Sigmoid colon (tissue), 7 donors: ENCODE measurements around the gene PPFIA4. TPM values are rescaled to one million over a fixed set of nuclear protein-coding genes. Genes with fewer than 3 reads are reported as not detected.

Experiments
- DNase-seq: peaks from one replicate; pipeline ENCODE4 v3.0.0-alpha.2; 2019
- H3K27ac ChIP-seq, 4 donors: fragments of 200-600 bp; sonication (generic); one replicate each; pipeline ENCODE4 v1.5.1; 2016 to 2019; ENCODE audit warnings: mild to moderate bottlenecking in 1 of 4
- H3K27me3 ChIP-seq, 3 donors: fragments of 200-600 bp; sonication (generic); one replicate each; pipeline ENCODE4 v1.5.1; 2019; ENCODE audit warnings: mild to moderate bottlenecking in 1 of 3
- H3K36me3 ChIP-seq, 4 donors: fragments of 200-600 bp; sonication (generic); one replicate each; pipeline ENCODE4 v1.5.1; 2016 to 2019
- H3K4me1 ChIP-seq, 4 donors: fragments of 200-600 bp; sonication (generic); one replicate each; pipeline ENCODE4 v1.5.1; 2017 to 2019
- H3K4me3 ChIP-seq, 4 donors: fragments of 200-600 bp; sonication (generic); one replicate each; pipeline ENCODE4 v1.5.1; 2017 to 2019; ENCODE audit warnings: mild to moderate bottlenecking in 2 of 4, moderate library complexity in 1 of 4
- H3K9me3 ChIP-seq, 4 donors: fragments of 200-600 bp in 3 of 4; sonication (generic) in 3 of 4; one replicate each; pipeline versions ENCODE4 v1.5.1 to v1.6.1; 2013 to 2019
- EP300 ChIP-seq, 4 donors: sonication (generic); formaldehyde crosslinking; IDR thresholded peaks; one replicate each; pipeline ENCODE4 v1.6.1; 2017; ENCODE audit warnings: antibody characterized with exemption in 4 of 4
- POLR2A ChIP-seq, 2 donors: fragments of 450-650 bp; IDR thresholded peaks; one replicate each; pipeline ENCODE4 v1.6.1; 2016; ENCODE audit warnings: antibody characterized with exemption in 2 of 2, mild to moderate bottlenecking in 2 of 2, moderate library complexity in 2 of 2
- POLR2AphosphoS5 ChIP-seq, 4 donors: sonication (generic); formaldehyde crosslinking; IDR thresholded peaks; one replicate each; pipeline ENCODE4 v1.6.1; 2017; ENCODE audit warnings: antibody characterized with exemption in 4 of 4
- WGBS, 2 donors: extraction: QIAGEN DNeasy Blood & Tissue Kit; methylation state at CpG; one replicate each; pipeline ENCODE4 v1.1.7; 2013; 5-methylcytosine and 5-hydroxymethylcytosine counted together
- intact Hi-C: fragments of 100-400 bp; cut with DNase I; formaldehyde crosslinking; loops from one replicate; pipeline ENCODE4 v1.15.1; 2023
- polyA plus RNA-seq, 3 donors: library from polyadenylated mRNA; stranded (reverse); fragments of 200-250 nt; gene quantifications; one replicate each; pipeline ENCODE4 v1.2.3, GENCODE V29; 2013
- total RNA-seq, 4 donors: library from RNA; depleted of rRNA; stranded (reverse); fragments of >200 nt; gene quantifications; one replicate each; pipeline ENCODE4 v1.1.0, GENCODE V29; 2016
- TF ChIP-seq, protein P1 (sequence below), 4 experiments: fragments of 450-650 bp in 3 of 4; fragments of 200-600 bp in 1 of 4; IDR thresholded peaks; one replicate each; pipeline ENCODE4 v1.5.1; 2016 to 2019; ENCODE audit warnings: antibody characterized with exemption in 4 of 4, mild to moderate bottlenecking in 3 of 4, moderate library complexity in 2 of 4
- donor health status: healthy with polysubstance abuse.
- donor health status: Bipolar disorder and iron deficiency.
- donor health status: healthy.

The PPFIA4 gene
- total and polyA plus RNA-seq, 7 donors = 0.52 to 15.0 (median 1.4) TPM; not detected in 2

GRCh38 chr1:203104789-203105390 lies 78.6 kb downstream of the PPFIA4 start:
- intact Hi-C loops = no loop called here
- TF ChIP-seq EP300 (IDR thresholded peaks at IDR 0.05) = no peak
- TF ChIP-seq, protein P1, sequence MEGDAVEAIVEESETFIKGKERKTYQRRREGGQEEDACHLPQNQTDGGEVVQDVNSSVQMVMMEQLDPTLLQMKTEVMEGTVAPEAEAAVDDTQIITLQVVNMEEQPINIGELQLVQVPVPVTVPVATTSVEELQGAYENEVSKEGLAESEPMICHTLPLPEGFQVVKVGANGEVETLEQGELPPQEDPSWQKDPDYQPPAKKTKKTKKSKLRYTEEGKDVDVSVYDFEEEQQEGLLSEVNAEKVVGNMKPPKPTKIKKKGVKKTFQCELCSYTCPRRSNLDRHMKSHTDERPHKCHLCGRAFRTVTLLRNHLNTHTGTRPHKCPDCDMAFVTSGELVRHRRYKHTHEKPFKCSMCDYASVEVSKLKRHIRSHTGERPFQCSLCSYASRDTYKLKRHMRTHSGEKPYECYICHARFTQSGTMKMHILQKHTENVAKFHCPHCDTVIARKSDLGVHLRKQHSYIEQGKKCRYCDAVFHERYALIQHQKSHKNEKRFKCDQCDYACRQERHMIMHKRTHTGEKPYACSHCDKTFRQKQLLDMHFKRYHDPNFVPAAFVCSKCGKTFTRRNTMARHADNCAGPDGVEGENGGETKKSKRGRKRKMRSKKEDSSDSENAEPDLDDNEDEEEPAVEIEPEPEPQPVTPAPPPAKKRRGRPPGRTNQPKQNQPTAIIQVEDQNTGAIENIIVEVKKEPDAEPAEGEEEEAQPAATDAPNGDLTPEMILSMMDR (IDR thresholded peaks at IDR 0.05) = no peak
- TF ChIP-seq POLR2AphosphoS5 (IDR thresholded peaks at IDR 0.05) = no peak
- TF ChIP-seq POLR2A (IDR thresholded peaks at IDR 0.05) = no peak
- no peaks in the 10 kb centered on the region for H3K9me3 ChIP-seq

GRCh38 chr1:203112475-203112874 lies 86.2 kb downstream of the PPFIA4 start:
- Histone ChIP-seq H3K4me1 (peaks cover 0 to under 1% (median 0%) of the 10 kb centered on the region in 4 donors), H3K4me3 (no peak overlapping the region), H3K27ac (no peak overlapping the region), H3K36me3 (no peaks in the 10 kb centered on the region), H3K27me3 (peaks cover 0 to 2% (median 0%) of the 10 kb centered on the region in 3 donors), H3K9me3 (no peaks in the 10 kb centered on the region)
- intact Hi-C loops = no loop called here
- 49 to 54% methylated on average over 2 of the region's 2 CpGs for WGBS, 2 donors
- no peak for DNase-seq
- TF ChIP-seq POLR2A (IDR thresholded peaks at IDR 0.05) (no peak), EP300 (IDR thresholded peaks at IDR 0.05) (no peak), POLR2AphosphoS5 (IDR thresholded peaks at IDR 0.05) (no peak)
- TF ChIP-seq, protein P1 (IDR thresholded peaks at IDR 0.05) = no peak

More at GRCh38 chr1:203104789-203105390, 78.6 kb downstream of the PPFIA4 start:
- Histone ChIP-seq H3K27me3 (no peaks in the 10 kb centered on the region), H3K4me1 (no peaks in the 10 kb centered on the region), H3K36me3 (no peaks in the 10 kb centered on the region), H3K4me3 (no peak overlapping the region), H3K27ac (no peak overlapping the region)
- DNase-seq = no peak

- Histone ChIP-seq H3K27ac (no peak overlapping the region), H3K27me3 (peaks cover 0 to 10% (median 4%) of the 10 kb centered on the region in 3 donors), H3K4me1 (peaks cover 0 to 7% (median 4%) of the 10 kb centered on the region in 4 donors), H3K4me3 (no peak overlapping the region), H3K36me3 (no peaks in the 10 kb centered on the region), H3K9me3 (no peaks in the 10 kb centered on the region)
- WGBS, 2 donors = 63 to 85% methylated on average over 4 of the region's 4 CpGs
- TF ChIP-seq, protein P1 (IDR thresholded peaks at IDR 0.05) = no peak
- TF ChIP-seq EP300 (IDR thresholded peaks at IDR 0.05) (no peak), POLR2AphosphoS5 (IDR thresholded peaks at IDR 0.05) (no peak), POLR2A (IDR thresholded peaks at IDR 0.05) (no peak)
- intact Hi-C loops = no loop called here
- DNase-seq = no peak
Measured at GRCh38 chr1:203113308-203113707, 87.0 kb downstream of the PPFIA4 start.

DNA sequence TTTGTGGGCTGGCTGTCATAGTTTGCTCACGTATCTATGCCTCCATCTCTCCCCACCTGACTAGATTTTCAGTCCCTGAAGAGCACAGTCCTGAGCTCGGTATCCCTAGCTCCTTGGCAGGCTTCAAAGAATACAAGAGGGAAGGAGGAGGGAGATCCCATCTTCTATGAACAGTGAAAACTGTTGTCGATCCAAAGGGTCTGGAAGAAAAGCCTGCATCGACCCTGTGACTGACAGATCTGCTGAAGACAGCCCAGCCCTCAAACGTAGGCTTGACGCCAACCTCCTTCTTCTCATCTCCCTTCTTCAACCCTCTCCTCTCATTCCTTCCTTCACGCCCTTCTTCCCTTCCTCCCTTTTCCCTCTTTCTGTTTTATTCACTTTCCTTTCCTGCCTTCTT lies 87.9 kb downstream of the PPFIA4 start:
- no peak for TF ChIP-seq EP300 (IDR thresholded peaks at IDR 0.05)
- TF ChIP-seq, protein P1 (IDR thresholded peaks at IDR 0.05) = no peak
- no peak for TF ChIP-seq POLR2AphosphoS5 (IDR thresholded peaks at IDR 0.05)
- TF ChIP-seq POLR2A (IDR thresholded peaks at IDR 0.05) = no peak
- H3K9me3 ChIP-seq = no peaks in the 10 kb centered on the region
- DNase-seq = no peak
- H3K4me3 ChIP-seq = no peak overlapping the region
- H3K36me3 ChIP-seq = no peaks in the 10 kb centered on the region
- 70 to 81% methylated on average over 7 of the region's 7 CpGs for WGBS, 2 donors
- H3K4me1 ChIP-seq = peaks cover 0 to 7% (median 4%) of the 10 kb centered on the region in 4 donors
- no peak overlapping the region for H3K27ac ChIP-seq
- intact Hi-C loops = no loop called here
- peaks cover 0 to 18% (median 10%) of the 10 kb centered on the region in 3 donors for H3K27me3 ChIP-seq
